Caco-2 (cell line): ENCODE results near the gene PAPSS1. TPM values are rescaled to one million over a fixed set of nuclear protein-coding genes. Genes with fewer than 3 reads are reported as not detected.

Experiments used
- BruUV-seq: library from RNA; stranded (reverse); fragments of 400-500 nt; replicated peaks from 2 replicates; lab custom pipeline; 2021; lab: Mats Ljungman, UMichigan
- CTCF ChIA-PET: fragments of 300-600 bp; sonication (Branson Sonifier 250); formaldehyde crosslinking; loops from one replicate; lab custom pipeline; 2022; ENCODE audit warnings: antibody characterized with exemption; lab: Charles Lee
- POLR2A ChIA-PET: fragments of 300-600 bp; sonication (Branson Sonifier 250); formaldehyde crosslinking; loops from one replicate; lab custom pipeline; 2022; ENCODE audit warnings: antibody characterized with exemption; lab: Charles Lee
- DNase-seq, 2 experiments: peaks; one replicate each; pipeline versions ENCODE4 v3.0.0 to v3.0.0-alpha.2; 2020 to 2022
- H3K27me3 ChIP-seq: replicated peaks from 2 replicates; pipeline ENCODE4 v1.6.0; 2011; ENCODE audit warnings: low read length; ENCODE audit not compliant: control insufficient read depth, insufficient read depth
- H3K36me3 ChIP-seq: 2 replicates; pipeline ENCODE4 v1.5.1; 2011; ENCODE audit warnings: low read length; ENCODE audit not compliant: control insufficient read depth, insufficient read depth
- H3K4me1 ChIP-seq: fragments of 250-450 bp; sonication (Bioruptor Pico); 2 replicates; pipeline ENCODE4 v1.5.1; 2020; ENCODE audit warnings: mild to moderate bottlenecking
- H3K4me3 ChIP-seq: 2 replicates; pipeline ENCODE4 v1.5.1; 2011; ENCODE audit warnings: low read depth, mild to moderate bottlenecking, control low read depth, low read length
- H3K9me3 ChIP-seq: fragments of 250-450 bp; sonication (Bioruptor Pico); 2 replicates; pipeline ENCODE4 v1.5.1; 2020; ENCODE audit warnings: mild to moderate bottlenecking, moderate library complexity
- H3K27ac Mint-ChIP-seq: one replicate; pipeline ENCODE4 v1.8.0; 2022; ENCODE audit warnings: mixed read lengths; ENCODE audit not compliant: unreplicated experiment
- H3K27me3 Mint-ChIP-seq: one replicate; pipeline ENCODE4 v1.8.0; 2022; ENCODE audit warnings: mixed read lengths; ENCODE audit not compliant: insufficient read depth, unreplicated experiment
- H3K36me3 Mint-ChIP-seq: one replicate; pipeline ENCODE4 v1.8.0; 2022; ENCODE audit warnings: mild to moderate bottlenecking, mixed read lengths; ENCODE audit not compliant: insufficient read depth, unreplicated experiment
- H3K4me1 Mint-ChIP-seq: one replicate; pipeline ENCODE4 v1.8.0; 2022; ENCODE audit warnings: low read depth, mixed read lengths; ENCODE audit not compliant: unreplicated experiment
- H3K4me3 Mint-ChIP-seq: one replicate; pipeline ENCODE4 v1.8.0; 2022; ENCODE audit warnings: mild to moderate bottlenecking, moderate library complexity, mixed read lengths; ENCODE audit not compliant: unreplicated experiment
- H3K9me3 Mint-ChIP-seq: one replicate; pipeline ENCODE4 v1.8.0; 2022; ENCODE audit warnings: mixed read lengths; ENCODE audit not compliant: unreplicated experiment
- intact Hi-C: fragments of 100-400 bp; cut with micrococcal nuclease; formaldehyde crosslinking; loops from one replicate; pipeline ENCODE4 v1.10.0; 2022; ENCODE audit not compliant: unreplicated experiment
- total RNA-seq: library from RNA; stranded (reverse); gene quantifications from 2 replicates; pipeline ENCODE4 v1.2.3, GENCODE V29; 2022
- TF ChIP-seq, protein P1 (sequence below), 2 experiments: fragments of 200-600 bp in 1 of 2; IDR thresholded peaks; 1 replicate in 1 of 2; 2 replicates in 1 of 2; pipeline versions ENCODE4 v1.5.1 to v1.8.0; 2011 to 2022; ENCODE audit warnings: antibody characterized with exemption in 1 of 2, control low read depth in 1 of 2, inconsistent platforms in 1 of 2, low read depth in 1 of 2, low read length in 1 of 2, mild to moderate bottlenecking in 1 of 2, moderate library complexity in 1 of 2; ENCODE audit not compliant: insufficient read depth in 1 of 2, severe bottlenecking in 1 of 2, unreplicated experiment in 1 of 2

PAPSS1 gene
- total RNA-seq, 1 experiment from 2014 or later: 66.1 TPM

DNA sequence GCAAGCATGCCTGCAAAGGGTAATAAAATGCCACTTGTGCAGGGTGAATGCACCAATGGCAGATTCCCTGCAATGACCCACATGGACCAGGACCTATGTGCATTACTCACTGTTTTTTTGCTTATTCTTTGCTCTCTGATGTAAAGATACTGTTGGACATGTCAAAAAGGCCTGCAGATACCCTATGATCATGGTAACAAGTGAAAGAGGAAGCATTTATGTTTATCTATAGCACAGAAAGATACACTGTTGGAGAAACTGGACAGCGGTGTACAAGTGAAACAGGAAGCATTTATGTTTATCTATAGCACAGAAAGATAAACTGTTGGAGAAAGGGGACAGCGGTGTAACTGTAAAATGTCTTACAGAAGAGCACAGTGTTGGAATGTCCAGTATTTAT lies 127.5 kb downstream of the PAPSS1 start:
- TF ChIP-seq, protein P1, sequence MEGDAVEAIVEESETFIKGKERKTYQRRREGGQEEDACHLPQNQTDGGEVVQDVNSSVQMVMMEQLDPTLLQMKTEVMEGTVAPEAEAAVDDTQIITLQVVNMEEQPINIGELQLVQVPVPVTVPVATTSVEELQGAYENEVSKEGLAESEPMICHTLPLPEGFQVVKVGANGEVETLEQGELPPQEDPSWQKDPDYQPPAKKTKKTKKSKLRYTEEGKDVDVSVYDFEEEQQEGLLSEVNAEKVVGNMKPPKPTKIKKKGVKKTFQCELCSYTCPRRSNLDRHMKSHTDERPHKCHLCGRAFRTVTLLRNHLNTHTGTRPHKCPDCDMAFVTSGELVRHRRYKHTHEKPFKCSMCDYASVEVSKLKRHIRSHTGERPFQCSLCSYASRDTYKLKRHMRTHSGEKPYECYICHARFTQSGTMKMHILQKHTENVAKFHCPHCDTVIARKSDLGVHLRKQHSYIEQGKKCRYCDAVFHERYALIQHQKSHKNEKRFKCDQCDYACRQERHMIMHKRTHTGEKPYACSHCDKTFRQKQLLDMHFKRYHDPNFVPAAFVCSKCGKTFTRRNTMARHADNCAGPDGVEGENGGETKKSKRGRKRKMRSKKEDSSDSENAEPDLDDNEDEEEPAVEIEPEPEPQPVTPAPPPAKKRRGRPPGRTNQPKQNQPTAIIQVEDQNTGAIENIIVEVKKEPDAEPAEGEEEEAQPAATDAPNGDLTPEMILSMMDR (IDR thresholded peaks at IDR 0.05; ENCODE audit: insufficient read depth in 1 of 2, low read depth in 1 of 2, low read length in 1 of 2, severe bottlenecking in 1 of 2, unreplicated experiment in 1 of 2): no peak
- intact Hi-C loops: no loop called here

DNA sequence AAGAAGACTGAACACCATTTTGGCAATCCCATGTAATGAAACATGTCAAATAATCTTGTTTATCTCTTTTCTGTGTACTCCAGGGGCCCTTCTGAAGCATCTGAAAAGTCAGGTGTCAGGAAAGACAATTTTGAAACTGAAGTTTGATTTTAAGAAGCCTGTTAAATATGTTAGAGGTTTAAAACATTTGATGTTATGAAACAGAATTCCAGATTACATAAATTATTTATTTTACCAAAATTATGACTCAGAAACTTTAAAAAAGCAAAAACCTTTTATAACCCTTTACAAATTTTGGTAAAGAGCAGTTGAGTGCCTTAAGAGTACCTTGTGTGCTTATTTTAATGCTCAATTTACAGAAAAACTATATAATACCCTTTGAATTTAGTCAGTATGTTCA lies 130.8 kb downstream of the PAPSS1 start:
- H3K27me3 Mint-ChIP-seq: no peaks in the 10 kb centered on the region
- POLR2A ChIA-PET: no interaction called here
- Histone ChIP-seq H3K4me1 (no peaks in the 10 kb centered on the region), H3K36me3 (no peaks in the 10 kb centered on the region), H3K9me3 (peaks cover 11% of the 10 kb centered on the region; the same call in 1 of the 2 replicates), H3K4me3 (no peak overlapping the region), H3K27me3 (no peaks in the 10 kb centered on the region)
- H3K9me3 Mint-ChIP-seq: peaks cover 9% of the 10 kb centered on the region
- H3K4me1 Mint-ChIP-seq: no peaks in the 10 kb centered on the region
- H3K36me3 Mint-ChIP-seq: no peaks in the 10 kb centered on the region
- BruUV-seq: no TSS peak
- no peak overlapping the region for H3K4me3 Mint-ChIP-seq
- TF ChIP-seq, protein P1 (IDR thresholded peaks at IDR 0.05; ENCODE audit: insufficient read depth in 1 of 2, low read depth in 1 of 2, low read length in 1 of 2, severe bottlenecking in 1 of 2, unreplicated experiment in 1 of 2): no peak
- CTCF ChIA-PET: no interaction called here
- no peak for DNase-seq
- no peak overlapping the region for H3K27ac Mint-ChIP-seq
- intact Hi-C loops: no loop called here

More for the DNA sequence above, 127.5 kb downstream of the PAPSS1 start:
- Histone ChIP-seq H3K9me3 (peaks cover 11% of the 10 kb centered on the region; the same call in 1 of the 2 replicates), H3K27me3 (no peaks in the 10 kb centered on the region), H3K36me3 (no peaks in the 10 kb centered on the region), H3K4me1 (no peaks in the 10 kb centered on the region), H3K4me3 (no peak overlapping the region)
- no peak overlapping the region for H3K27ac Mint-ChIP-seq
- H3K36me3 Mint-ChIP-seq: no peaks in the 10 kb centered on the region
- H3K4me1 Mint-ChIP-seq: no peaks in the 10 kb centered on the region
- DNase-seq: no peak
- CTCF ChIA-PET: no interaction called here
- BruUV-seq: no TSS peak
- no peak overlapping the region for H3K4me3 Mint-ChIP-seq
- no peaks in the 10 kb centered on the region for H3K27me3 Mint-ChIP-seq
- peaks cover 9% of the 10 kb centered on the region for H3K9me3 Mint-ChIP-seq
- POLR2A ChIA-PET: no interaction called here

DNA sequence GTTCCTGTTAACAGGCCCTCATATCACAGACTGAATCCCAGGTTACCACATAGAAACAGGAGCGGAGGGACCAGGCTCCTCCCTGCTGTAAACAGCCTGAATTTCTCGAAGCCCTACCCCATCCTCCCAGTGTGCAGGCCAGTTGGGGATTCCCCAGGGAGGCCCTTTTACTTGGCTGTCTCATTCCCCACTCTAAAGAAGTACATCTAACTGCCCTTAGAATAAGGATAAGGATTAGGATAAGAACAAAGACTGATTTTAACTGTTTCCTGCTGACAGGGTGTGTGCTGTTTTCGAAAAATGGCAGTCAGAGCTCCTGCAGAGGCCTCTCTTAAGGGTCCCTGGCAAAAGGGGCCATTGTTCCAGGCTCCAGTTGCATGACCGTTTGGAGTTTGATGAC lies 133.7 kb downstream of the PAPSS1 start:
- Histone ChIP-seq H3K9me3 (peaks cover 11% of the 10 kb centered on the region; the same call in 1 of the 2 replicates), H3K36me3 (no peaks in the 10 kb centered on the region), H3K27me3 (no peaks in the 10 kb centered on the region), H3K4me1 (no peaks in the 10 kb centered on the region), H3K4me3 (no peak overlapping the region)
- POLR2A ChIA-PET: no interaction called here
- H3K9me3 Mint-ChIP-seq: peaks cover 9% of the 10 kb centered on the region
- intact Hi-C loops: no loop called here
- DNase-seq: no peak
- H3K27me3 Mint-ChIP-seq: no peaks in the 10 kb centered on the region
- H3K36me3 Mint-ChIP-seq: no peaks in the 10 kb centered on the region
- TF ChIP-seq, protein P1 (IDR thresholded peaks at IDR 0.05; ENCODE audit: insufficient read depth in 1 of 2, low read depth in 1 of 2, low read length in 1 of 2, severe bottlenecking in 1 of 2, unreplicated experiment in 1 of 2): no peak
- no peaks in the 10 kb centered on the region for H3K4me1 Mint-ChIP-seq
- CTCF ChIA-PET: no interaction called here
- BruUV-seq: no TSS peak
- H3K27ac Mint-ChIP-seq: no peak overlapping the region
- no peak overlapping the region for H3K4me3 Mint-ChIP-seq
